ENCODE data around the gene EIF2B2. TPM values are rescaled to one million over a fixed set of nuclear protein-coding genes. Genes with fewer than 3 reads are reported as not detected.

EIF2B2 gene
- total RNA-seq, 4 donors from 2014 or later: 42.9 to 55.4 (median 51.1) TPM

DNA sequence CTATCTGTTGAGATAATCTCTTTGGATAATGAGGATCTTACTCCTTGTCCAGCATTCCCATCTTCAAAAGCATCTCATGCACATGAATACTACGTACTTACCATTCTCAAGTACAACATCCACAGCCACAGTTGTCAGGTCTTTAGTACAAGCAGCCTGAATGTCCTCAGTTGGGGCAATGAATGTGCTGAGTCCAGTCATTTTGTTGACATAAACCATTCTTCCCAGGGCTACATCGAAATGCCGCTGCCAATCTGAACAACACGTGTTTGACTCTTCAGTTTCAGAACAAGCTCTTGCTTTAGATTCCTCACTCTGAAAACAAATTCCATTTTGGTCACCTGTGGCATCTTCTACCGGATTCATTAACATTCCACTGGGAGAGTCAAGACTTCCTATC, 43.6 kb downstream of the EIF2B2 start:
- H3K27ac ChIP-seq: no peak overlapping the region
- 92 to 96% methylated on average over 2 to 5 of the region's 5 CpGs for WGBS, 2 donors (ENCODE audit: low coverage in 1 of 2)
- peaks cover 7 to 70% (median 43%) of the 10 kb centered on the region in 4 donors for H3K4me1 ChIP-seq

DNA sequence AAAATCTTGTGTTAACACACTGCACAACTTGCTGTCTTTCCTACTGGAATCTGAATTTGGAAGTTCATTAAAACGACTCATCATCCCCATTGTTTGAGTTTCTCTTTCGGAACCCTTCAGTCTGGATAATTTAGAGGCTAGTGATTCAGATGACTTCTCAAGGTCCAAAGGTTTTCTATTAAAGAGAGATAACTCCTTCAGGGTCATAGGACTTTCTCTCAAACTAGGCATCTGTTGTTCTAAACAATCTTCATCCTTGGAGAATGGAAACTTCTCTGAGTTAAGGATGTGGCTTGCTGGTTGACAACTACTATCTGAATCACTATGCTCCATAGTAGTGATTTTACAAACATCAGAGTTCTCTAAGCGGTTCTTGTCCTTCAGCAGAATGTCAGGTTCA, 44.2 kb downstream of the EIF2B2 start:
- no peak overlapping the region for H3K4me3 ChIP-seq
- H3K27me3 ChIP-seq: no peaks in the 10 kb centered on the region
- H3K27ac ChIP-seq: no peak overlapping the region
- no peak for TF ChIP-seq EP300 (IDR thresholded peaks at IDR 0.05; ENCODE audit: low read depth)
- TF ChIP-seq, protein P1, sequence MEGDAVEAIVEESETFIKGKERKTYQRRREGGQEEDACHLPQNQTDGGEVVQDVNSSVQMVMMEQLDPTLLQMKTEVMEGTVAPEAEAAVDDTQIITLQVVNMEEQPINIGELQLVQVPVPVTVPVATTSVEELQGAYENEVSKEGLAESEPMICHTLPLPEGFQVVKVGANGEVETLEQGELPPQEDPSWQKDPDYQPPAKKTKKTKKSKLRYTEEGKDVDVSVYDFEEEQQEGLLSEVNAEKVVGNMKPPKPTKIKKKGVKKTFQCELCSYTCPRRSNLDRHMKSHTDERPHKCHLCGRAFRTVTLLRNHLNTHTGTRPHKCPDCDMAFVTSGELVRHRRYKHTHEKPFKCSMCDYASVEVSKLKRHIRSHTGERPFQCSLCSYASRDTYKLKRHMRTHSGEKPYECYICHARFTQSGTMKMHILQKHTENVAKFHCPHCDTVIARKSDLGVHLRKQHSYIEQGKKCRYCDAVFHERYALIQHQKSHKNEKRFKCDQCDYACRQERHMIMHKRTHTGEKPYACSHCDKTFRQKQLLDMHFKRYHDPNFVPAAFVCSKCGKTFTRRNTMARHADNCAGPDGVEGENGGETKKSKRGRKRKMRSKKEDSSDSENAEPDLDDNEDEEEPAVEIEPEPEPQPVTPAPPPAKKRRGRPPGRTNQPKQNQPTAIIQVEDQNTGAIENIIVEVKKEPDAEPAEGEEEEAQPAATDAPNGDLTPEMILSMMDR (IDR thresholded peaks at IDR 0.05): no peak
- TF ChIP-seq POLR2A (IDR thresholded peaks at IDR 0.05): no peak
- TF ChIP-seq POLR2AphosphoS5 (IDR thresholded peaks at IDR 0.05): no peak
- H3K9me3 ChIP-seq: no peaks in the 10 kb centered on the region
- DNase-seq: no peak
- 85 to 100% methylated on average over 1 to 3 of the region's 3 CpGs for WGBS, 2 donors (ENCODE audit: low coverage in 1 of 2)
- peaks cover 10 to 67% (median 41%) of the 10 kb centered on the region in 4 donors for H3K4me1 ChIP-seq
- intact Hi-C loops (cut with DNase I; ENCODE audit: low total_unique reads) (no loop called here), in situ Hi-C loops (cut with MboI; ENCODE audit: low pct_ligation_motif_present in 1 of 4, low pct_unique_long_range_greater_than_20kb in 1 of 4, low sequenced_read_pairs in 3 of 4) (no loop called here)
- H3K36me3 ChIP-seq: peaks cover 0 to 9% (median 0%) of the 10 kb centered on the region in 4 donors

More for the DNA sequence above, 43.6 kb downstream of the EIF2B2 start:
- no peaks in the 10 kb centered on the region for H3K27me3 ChIP-seq
- intact Hi-C loops (cut with DNase I; ENCODE audit: low total_unique reads) (no loop called here), in situ Hi-C loops (cut with MboI; ENCODE audit: low pct_ligation_motif_present in 1 of 4, low pct_unique_long_range_greater_than_20kb in 1 of 4, low sequenced_read_pairs in 3 of 4) (no loop called here)
- H3K4me3 ChIP-seq: no peak overlapping the region
- peaks cover 0 to 9% (median 0%) of the 10 kb centered on the region in 4 donors for H3K36me3 ChIP-seq
- TF ChIP-seq, protein P1 (IDR thresholded peaks at IDR 0.05): no peak
- TF ChIP-seq POLR2AphosphoS5 (IDR thresholded peaks at IDR 0.05) (no peak), POLR2A (IDR thresholded peaks at IDR 0.05) (no peak)
- no peak for DNase-seq
- no peaks in the 10 kb centered on the region for H3K9me3 ChIP-seq

DNA sequence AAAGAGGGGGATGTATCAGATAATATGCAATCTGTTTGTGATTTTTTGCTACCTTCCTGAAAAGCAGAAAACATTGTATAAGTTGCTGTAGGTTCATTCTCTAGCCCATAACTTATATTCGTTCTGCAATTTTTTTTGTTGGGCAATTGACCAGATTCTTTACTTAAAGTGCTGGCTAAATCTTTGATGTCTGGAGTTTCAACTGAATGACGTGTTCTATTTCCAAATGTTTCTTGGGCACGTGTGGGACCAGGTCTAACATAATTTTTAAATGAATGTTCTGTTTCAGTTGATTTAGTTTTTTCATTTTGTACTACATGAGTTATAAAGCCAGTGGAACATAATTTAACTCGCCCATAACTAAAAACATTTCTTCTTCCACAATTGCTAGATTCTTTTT, 44.8 kb downstream of the EIF2B2 start:
- H3K4me1 ChIP-seq: peaks cover 10 to 61% (median 35%) of the 10 kb centered on the region in 4 donors
- intact Hi-C loops (cut with DNase I; ENCODE audit: low total_unique reads): no loop called here

DNA sequence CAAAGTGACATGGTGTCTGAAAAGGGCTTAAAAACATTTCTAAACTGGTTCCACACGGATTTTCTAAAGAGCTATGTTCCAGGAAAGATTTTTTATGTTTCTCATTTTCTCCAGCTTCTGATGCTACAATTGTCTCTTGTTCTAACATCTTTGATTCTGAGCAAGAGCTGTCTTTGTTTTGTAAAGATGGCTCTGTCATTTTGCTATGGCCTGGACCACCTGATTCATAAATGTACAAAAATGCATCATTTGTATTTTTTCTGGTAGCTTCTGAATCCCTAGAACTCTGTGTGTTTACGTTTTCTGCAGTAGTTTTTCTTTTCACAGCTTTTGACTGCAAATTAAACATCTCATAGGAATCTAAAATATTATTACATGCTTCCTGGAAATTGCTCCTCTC, 45.4 kb downstream of the EIF2B2 start:
- no peaks in the 10 kb centered on the region for H3K27me3 ChIP-seq
- H3K9me3 ChIP-seq: no peaks in the 10 kb centered on the region
- H3K27ac ChIP-seq: no peak overlapping the region
- no peak for DNase-seq
- 89 to 91% methylated on average over 1 to 2 of the region's 2 CpGs for WGBS, 2 donors (ENCODE audit: low coverage in 1 of 2)
- in situ Hi-C loops (cut with MboI; ENCODE audit: low pct_ligation_motif_present in 1 of 4, low pct_unique_long_range_greater_than_20kb in 1 of 4, low sequenced_read_pairs in 3 of 4): no loop called here
- no peak overlapping the region for H3K4me3 ChIP-seq
- peaks cover 10 to 55% (median 30%) of the 10 kb centered on the region in 4 donors for H3K4me1 ChIP-seq
- peaks cover 0 to 9% (median 0%) of the 10 kb centered on the region in 4 donors for H3K36me3 ChIP-seq
- no peak for TF ChIP-seq POLR2A (IDR thresholded peaks at IDR 0.05)
- no peak for TF ChIP-seq POLR2AphosphoS5 (IDR thresholded peaks at IDR 0.05)
- TF ChIP-seq, protein P1 (IDR thresholded peaks at IDR 0.05): no peak
- no peak for TF ChIP-seq EP300 (IDR thresholded peaks at IDR 0.05; ENCODE audit: low read depth)
- intact Hi-C loops (cut with DNase I; ENCODE audit: low total_unique reads): no loop called here

More for the DNA sequence above, 44.8 kb downstream of the EIF2B2 start:
- 90 to 92% methylated on average over 4 of the region's 4 CpGs for WGBS, 2 donors (ENCODE audit: low coverage in 1 of 2)
- Histone ChIP-seq H3K27ac (no peak overlapping the region), H3K27me3 (no peaks in the 10 kb centered on the region), H3K4me3 (no peak overlapping the region), H3K36me3 (peaks cover 0 to 9% (median 0%) of the 10 kb centered on the region in 4 donors), H3K9me3 (no peaks in the 10 kb centered on the region)
- in situ Hi-C loops (cut with MboI; ENCODE audit: low pct_ligation_motif_present in 1 of 4, low pct_unique_long_range_greater_than_20kb in 1 of 4, low sequenced_read_pairs in 3 of 4): no loop called here
- no peak for DNase-seq
- TF ChIP-seq, protein P1 (IDR thresholded peaks at IDR 0.05): no peak
- TF ChIP-seq EP300 (IDR thresholded peaks at IDR 0.05; ENCODE audit: low read depth): no peak
- TF ChIP-seq POLR2AphosphoS5 (IDR thresholded peaks at IDR 0.05): no peak
- no peak for TF ChIP-seq POLR2A (IDR thresholded peaks at IDR 0.05)
